Thyroid gland (tissue), 4 donors: ENCODE data around the gene RSAD2.

ENCODE experiments used
- POLR2A ChIP-seq, 2 donors: fragments of 450-650 bp; IDR thresholded peaks; one replicate each; pipeline ENCODE4 v1.6.1; 2017; ENCODE audit warnings: antibody characterized with exemption in 2 of 2, mild to moderate bottlenecking in 2 of 2, moderate library complexity in 1 of 2
- TF ChIP-seq, protein P1 (sequence below), 6 experiments: fragments of 200-600 bp in 3 of 6; fragments of 450-650 bp in 3 of 6; sonication (generic) in 3 of 6; IDR thresholded peaks; one replicate each; pipeline ENCODE4 v1.5.1; 2016 to 2019; ENCODE audit warnings: antibody characterized with exemption in 6 of 6, mild to moderate bottlenecking in 2 of 6, inconsistent platforms in 1 of 6, moderate library complexity in 1 of 6

DNA sequence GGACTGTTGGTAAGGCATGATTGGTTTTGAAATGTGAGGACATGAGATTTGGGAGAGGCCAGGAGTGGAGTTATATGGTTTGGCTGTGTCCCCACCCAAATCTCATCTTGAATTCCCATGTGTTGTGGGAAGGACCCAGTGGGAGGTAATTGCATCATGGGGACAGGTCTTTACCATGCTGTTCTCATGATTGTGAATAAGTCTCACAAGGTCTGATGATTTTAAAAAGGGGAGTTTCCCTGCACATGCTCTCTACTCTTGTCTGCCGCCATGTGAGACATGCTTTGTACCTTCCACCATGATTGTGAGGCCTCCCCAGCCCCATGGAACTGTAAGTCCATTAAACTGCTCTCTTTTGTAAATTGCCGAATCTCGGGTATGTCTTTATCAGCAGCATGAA lies 17.3 kb upstream of the RSAD2 start:
- TF ChIP-seq POLR2A (IDR thresholded peaks at IDR 0.05): no peak
- TF ChIP-seq, protein P1, sequence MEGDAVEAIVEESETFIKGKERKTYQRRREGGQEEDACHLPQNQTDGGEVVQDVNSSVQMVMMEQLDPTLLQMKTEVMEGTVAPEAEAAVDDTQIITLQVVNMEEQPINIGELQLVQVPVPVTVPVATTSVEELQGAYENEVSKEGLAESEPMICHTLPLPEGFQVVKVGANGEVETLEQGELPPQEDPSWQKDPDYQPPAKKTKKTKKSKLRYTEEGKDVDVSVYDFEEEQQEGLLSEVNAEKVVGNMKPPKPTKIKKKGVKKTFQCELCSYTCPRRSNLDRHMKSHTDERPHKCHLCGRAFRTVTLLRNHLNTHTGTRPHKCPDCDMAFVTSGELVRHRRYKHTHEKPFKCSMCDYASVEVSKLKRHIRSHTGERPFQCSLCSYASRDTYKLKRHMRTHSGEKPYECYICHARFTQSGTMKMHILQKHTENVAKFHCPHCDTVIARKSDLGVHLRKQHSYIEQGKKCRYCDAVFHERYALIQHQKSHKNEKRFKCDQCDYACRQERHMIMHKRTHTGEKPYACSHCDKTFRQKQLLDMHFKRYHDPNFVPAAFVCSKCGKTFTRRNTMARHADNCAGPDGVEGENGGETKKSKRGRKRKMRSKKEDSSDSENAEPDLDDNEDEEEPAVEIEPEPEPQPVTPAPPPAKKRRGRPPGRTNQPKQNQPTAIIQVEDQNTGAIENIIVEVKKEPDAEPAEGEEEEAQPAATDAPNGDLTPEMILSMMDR (IDR thresholded peaks at IDR 0.05): no peak
